Immature natural killer cell (primary cell): ENCODE measurements around the gene JAK3. TPM values are rescaled to one million over a fixed set of nuclear protein-coding genes. Genes with fewer than 3 reads are reported as not detected.
"Not testable (repeated sequence)": the region's sequence is repeated elsewhere in the genome, so short reads cannot be mapped to it uniquely, and the experiment has no call there.

Experiments used
- DNase-seq, 3 donors: peaks; one replicate each; pipeline ENCODE4 v3.0.0; 2022; ENCODE audit warnings: mixed read lengths in 1 of 3
- H3K27ac Mint-ChIP-seq, 6 donors: one replicate each; pipeline ENCODE4 v1.8.0; 2020; ENCODE audit warnings: mixed read lengths in 6 of 6, mild to moderate bottlenecking in 5 of 6, inconsistent platforms in 4 of 6, moderate library complexity in 3 of 6
- H3K27me3 Mint-ChIP-seq, 3 donors: one replicate each; pipeline ENCODE4 v1.8.0; 2020 to 2021; ENCODE audit warnings: low read depth in 3 of 3, mild to moderate bottlenecking in 3 of 3, mixed read lengths in 3 of 3, moderate library complexity in 3 of 3, inconsistent platforms in 1 of 3
- H3K36me3 Mint-ChIP-seq, 3 donors: one replicate each; pipeline ENCODE4 v1.8.0; 2020; ENCODE audit warnings: mixed read lengths in 3 of 3, inconsistent platforms in 2 of 3, mild to moderate bottlenecking in 2 of 3
- H3K4me1 Mint-ChIP-seq, 2 donors: one replicate each; pipeline ENCODE4 v1.8.0; 2020; ENCODE audit warnings: inconsistent platforms in 2 of 2, mild to moderate bottlenecking in 2 of 2, mixed read lengths in 2 of 2, moderate library complexity in 1 of 2
- H3K4me3 Mint-ChIP-seq, 5 donors: one replicate each; pipeline ENCODE4 v1.8.0; 2020; ENCODE audit warnings: mild to moderate bottlenecking in 5 of 5, mixed read lengths in 5 of 5, inconsistent platforms in 3 of 5, moderate library complexity in 3 of 5
- H3K9me3 Mint-ChIP-seq, 6 donors: one replicate each; pipeline ENCODE4 v1.8.0; 2020; ENCODE audit warnings: mild to moderate bottlenecking in 6 of 6, mixed read lengths in 6 of 6, inconsistent platforms in 4 of 6, moderate library complexity in 3 of 6
- polyA plus RNA-seq, 3 donors: library from polyadenylated mRNA; unstranded; fragments of 300-500 nt; fragmentation: Illumina TruSeq; gene quantifications; one replicate each; pipeline ENCODE4 v1.2.3, GENCODE V29; 2021

Gene JAK3
- polyA plus RNA-seq, 3 donors from 2014 or later = 43.5 to 79.8 (median 47.4) TPM

- no peak for DNase-seq
- Mint-ChIP-seq H3K36me3 (no peaks in the 10 kb centered on the region), H3K9me3 (no peaks in the 10 kb centered on the region), H3K4me1 (peaks cover 6% of the 10 kb centered on the region in 2 donors), H3K27me3 (peaks cover 10 to 14% (median 12%) of the 10 kb centered on the region in 3 donors), H3K4me3 (no peak overlapping the region), H3K27ac (no peak overlapping the region)
These were observed 50.2 kb downstream of the JAK3 start for GRCh38 chr19:17797424-17798201.

GRCh38 chr19:17796838-17797423, 50.9 kb downstream of the JAK3 start:
- Mint-ChIP-seq H3K9me3 (no peaks in the 10 kb centered on the region), H3K27me3 (peaks cover 10 to 14% (median 10%) of the 10 kb centered on the region in 3 donors), H3K4me3 (no peak overlapping the region), H3K36me3 (no peaks in the 10 kb centered on the region), H3K4me1 (peaks cover under 1 to 1% of the 10 kb centered on the region in 2 donors), H3K27ac (no peak overlapping the region)
- DNase-seq = no peak

GRCh38 chr19:17796013-17796837, 51.6 kb downstream of the JAK3 start:
- DNase-seq = no peak
- H3K27me3 Mint-ChIP-seq = peaks cover 10 to 14% (median 10%) of the 10 kb centered on the region in 3 donors
- H3K27ac Mint-ChIP-seq = no peak overlapping the region
- peaks cover 4 to 6% of the 10 kb centered on the region in 2 donors for H3K4me1 Mint-ChIP-seq
- H3K36me3 Mint-ChIP-seq = no peaks in the 10 kb centered on the region
- peak overlapping the region in 1 of 5 donors; percentile 30 for H3K4me3 Mint-ChIP-seq
- no peaks in the 10 kb centered on the region for H3K9me3 Mint-ChIP-seq

GRCh38 chr19:17795495-17795856, 52.3 kb downstream of the JAK3 start:
- H3K27ac Mint-ChIP-seq = no peak overlapping the region
- peaks cover 10 to 14% (median 10%) of the 10 kb centered on the region in 3 donors for H3K27me3 Mint-ChIP-seq
- no peak for DNase-seq
- no peak overlapping the region for H3K4me3 Mint-ChIP-seq
- no peaks in the 10 kb centered on the region for H3K36me3 Mint-ChIP-seq
- no peaks in the 10 kb centered on the region for H3K9me3 Mint-ChIP-seq
- peaks cover 4 to 6% of the 10 kb centered on the region in 2 donors for H3K4me1 Mint-ChIP-seq

- peaks cover 4 to 6% of the 10 kb centered on the region in 2 donors for H3K4me1 Mint-ChIP-seq
- no peak within 1 kb of the TSS for H3K27ac Mint-ChIP-seq
- peak within 1 kb of the TSS in 1 of 5 donors; percentile 30 for H3K4me3 Mint-ChIP-seq
- H3K9me3 Mint-ChIP-seq = no peaks in the 10 kb centered on the region
- no peaks in the 10 kb centered on the region for H3K36me3 Mint-ChIP-seq
- H3K27me3 Mint-ChIP-seq = peaks cover 10 to 14% (median 10%) of the 10 kb centered on the region in 3 donors
- DNase-seq = no peak
These were observed 52.9 kb downstream of the JAK3 start, which contains the start of gene B3GNT3 for GRCh38 chr19:17794731-17795494. TSS of gene B3GNT3 (plus strand) at chr19:17795138. CDS start at chr19:17807808, 12,670 bp downstream.

- H3K4me1 Mint-ChIP-seq = peaks cover 4 to 6% of the 10 kb centered on the region in 2 donors
- H3K9me3 Mint-ChIP-seq = no peaks in the 10 kb centered on the region
- H3K4me3 Mint-ChIP-seq = no peak overlapping the region
- H3K27me3 Mint-ChIP-seq = peaks cover 10 to 14% (median 10%) of the 10 kb centered on the region in 3 donors
- H3K36me3 Mint-ChIP-seq = peaks cover 0 to under 1% (median under 1%) of the 10 kb centered on the region in 3 donors
- DNase-seq = no peak
- no peak overlapping the region for H3K27ac Mint-ChIP-seq
These were observed 53.4 kb downstream of the JAK3 start for GRCh38 chr19:17794412-17794730.

GRCh38 chr19:17790059-17790780, 57.6 kb downstream of the JAK3 start:
- Mint-ChIP-seq H3K27me3 (peaks cover 8 to 13% (median 10%) of the 10 kb centered on the region in 3 donors), H3K4me3 (no peak overlapping the region), H3K27ac (no peak overlapping the region), H3K4me1 (peaks cover 4 to 6% of the 10 kb centered on the region in 2 donors), H3K9me3 (no peaks in the 10 kb centered on the region), H3K36me3 (peaks cover 6 to 14% (median 11%) of the 10 kb centered on the region in 3 donors)
- no peak for DNase-seq

- H3K9me3 Mint-ChIP-seq = no peaks in the 10 kb centered on the region
- peaks cover 3 to 13% of the 10 kb centered on the region in 2 donors for H3K4me1 Mint-ChIP-seq
- no peak overlapping the region for H3K4me3 Mint-ChIP-seq
These were observed 59.1 kb downstream of the JAK3 start for GRCh38 chr19:17788632-17789031.

GRCh38 chr19:17787274-17787913, 60.4 kb downstream of the JAK3 start:
- peaks cover 15 to 27% (median 18%) of the 10 kb centered on the region in 3 donors for H3K36me3 Mint-ChIP-seq
- no peak overlapping the region for H3K27ac Mint-ChIP-seq
- H3K4me1 Mint-ChIP-seq = peaks cover 3 to 13% of the 10 kb centered on the region in 2 donors
- peaks cover under 1 to 6% (median 3%) of the 10 kb centered on the region in 3 donors for H3K27me3 Mint-ChIP-seq
- no peak overlapping the region for H3K4me3 Mint-ChIP-seq
- no peaks in the 10 kb centered on the region for H3K9me3 Mint-ChIP-seq
- no peak for DNase-seq

More at GRCh38 chr19:17788632-17789031, 59.1 kb downstream of the JAK3 start:
- Mint-ChIP-seq H3K27ac (peak overlapping the region in 2 of 6 donors; percentile 12 to 23), H3K27me3 (peaks cover under 1 to 5% (median 2%) of the 10 kb centered on the region in 3 donors), H3K36me3 (peaks cover 12 to 23% (median 16%) of the 10 kb centered on the region in 3 donors)
- no peak for DNase-seq

- DNase-seq = peak; percentile 50 to 64 (median 58)
- Mint-ChIP-seq H3K4me1 (peaks cover 2 to 6% of the 10 kb centered on the region in 2 donors), H3K27me3 (peaks cover 3 to 7% (median 3%) of the 10 kb centered on the region in 3 donors), H3K27ac (no peak overlapping the region), H3K4me3 (no peak overlapping the region), H3K9me3 (no peaks in the 10 kb centered on the region), H3K36me3 (peaks cover 17 to 29% (median 19%) of the 10 kb centered on the region in 3 donors)
These were observed 63.4 kb downstream of the JAK3 start for GRCh38 chr19:17784201-17785008.

GRCh38 chr19:17783721-17784120, 64.1 kb downstream of the JAK3 start:
- peaks cover 13 to 22% (median 14%) of the 10 kb centered on the region in 3 donors for H3K36me3 Mint-ChIP-seq
- H3K9me3 Mint-ChIP-seq, H3K27ac Mint-ChIP-seq, H3K4me3 Mint-ChIP-seq, DNase-seq, H3K27me3 Mint-ChIP-seq: not testable (repeated sequence)
- peaks cover 9 to 12% of the 10 kb centered on the region in 2 donors for H3K4me1 Mint-ChIP-seq
